Measurements from ENCODE around the gene ZP3. TPM values are rescaled to one million over a fixed set of nuclear protein-coding genes. Genes with fewer than 3 reads are reported as not detected.

ZP3 gene
- total and polyA plus RNA-seq, 10 of the 15 experiments (the other 5 are each of a cell fraction or from before 2014, with no cell fraction given), result 0.39 to 5.1 (median 2.5) TPM

GRCh38 chr7:76390092-76390491 is 34.7 kb upstream of the ZP3 start:
- intact Hi-C loops (cut with micrococcal nuclease; ENCODE audit: unreplicated experiment), result no loop called here
- FAIRE-seq, result no peak
- no peak for ATAC-seq
- Histone ChIP-seq H3K4me2 (ENCODE audit: control insufficient read depth, insufficient read depth) (no peak overlapping the region), H3K4me1 (ENCODE audit: control insufficient read depth, insufficient read depth, low read length) (peaks cover 4% of the 10 kb centered on the region), H2AFZ (ENCODE audit: control insufficient read depth, low read depth, low read length) (no peak overlapping the region), H4K20me1 (ENCODE audit: control insufficient read depth, insufficient read depth) (no peaks in the 10 kb centered on the region), H3K36me3 (ENCODE audit: control insufficient read depth in 2 of 2, insufficient read depth in 2 of 2, low read length in 1 of 2) (no peaks in the 10 kb centered on the region), H3K9ac (ENCODE audit: control insufficient read depth, insufficient read depth, low read length) (no peak overlapping the region), H3K27ac (ENCODE audit: control insufficient read depth, insufficient read depth) (no peak overlapping the region), H3K79me2 (ENCODE audit: control insufficient read depth, insufficient read depth, low read length) (no peaks in the 10 kb centered on the region), H3K4me3 (no peak overlapping the region), H3K27me3 (replicated peaks in 1 of 2; ENCODE audit: control insufficient read depth in 2 of 2, insufficient read depth in 2 of 2, low read length in 1 of 2) (no peaks in the 10 kb centered on the region), H3K9me3 (replicated peaks; ENCODE audit: control insufficient read depth, insufficient read depth, low read length) (no peaks in the 10 kb centered on the region)
- no peak for DNase-seq (ENCODE audit: low read depth, low spot score)
- in situ Hi-C loops (cut with MboI), result no loop called here
- RAD21 ChIA-PET (ENCODE audit: unreplicated experiment), result interaction anchor here (1.0 kb wide), 1 partner anchor 14 kb away, joined by 3 read pairs; no protein-coding TSS in a partner anchor
- 86% methylated on average over 12 of the region's 13 CpGs for WGBS (ENCODE audit: insufficient coverage, insufficient replicate concordance, low lambda C conversion rate, missing lambda C conversion rate)
- CTCF ChIA-PET, result no interaction called here
- POLR2A ChIA-PET, result interaction anchor here (0.9 kb wide), 1 partner anchor 30 kb away, joined by 3 read pairs; no protein-coding TSS in a partner anchor
- SMC1A ChIA-PET (ENCODE audit: uncharacterized antibody, unreplicated experiment), result no interaction called here
- BruUV-seq (replicated peaks), result no TSS peak
- TF ChIP-seq ESRRA (IDR thresholded peaks at IDR 0.05; ENCODE audit: low read length), result no peak
- TF ChIP-seq ZNF207 (IDR thresholded peaks at IDR 0.05; ENCODE audit: borderline replicate concordance), result no peak
- TF ChIP-seq KAT2A (conservative IDR thresholded peaks at IDR 0.05; ENCODE audit: control insufficient read depth, low read depth, low read length), result no peak
- no peak for TF ChIP-seq SKIL (IDR thresholded peaks at IDR 0.05; ENCODE audit: low read depth, poor library complexity, severe bottlenecking)
- TF ChIP-seq, protein P1, sequence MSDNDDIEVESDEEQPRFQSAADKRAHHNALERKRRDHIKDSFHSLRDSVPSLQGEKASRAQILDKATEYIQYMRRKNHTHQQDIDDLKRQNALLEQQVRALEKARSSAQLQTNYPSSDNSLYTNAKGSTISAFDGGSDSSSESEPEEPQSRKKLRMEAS (IDR thresholded peaks at IDR 0.05; ENCODE audit: low read depth, low read length), result no peak
- TF ChIP-seq KDM1A (IDR thresholded peaks at IDR 0.05; ENCODE audit: borderline replicate concordance), result no peak
- TF ChIP-seq BCLAF1 (IDR thresholded peaks at IDR 0.05), result no peak
- TF ChIP-seq, protein P2, sequence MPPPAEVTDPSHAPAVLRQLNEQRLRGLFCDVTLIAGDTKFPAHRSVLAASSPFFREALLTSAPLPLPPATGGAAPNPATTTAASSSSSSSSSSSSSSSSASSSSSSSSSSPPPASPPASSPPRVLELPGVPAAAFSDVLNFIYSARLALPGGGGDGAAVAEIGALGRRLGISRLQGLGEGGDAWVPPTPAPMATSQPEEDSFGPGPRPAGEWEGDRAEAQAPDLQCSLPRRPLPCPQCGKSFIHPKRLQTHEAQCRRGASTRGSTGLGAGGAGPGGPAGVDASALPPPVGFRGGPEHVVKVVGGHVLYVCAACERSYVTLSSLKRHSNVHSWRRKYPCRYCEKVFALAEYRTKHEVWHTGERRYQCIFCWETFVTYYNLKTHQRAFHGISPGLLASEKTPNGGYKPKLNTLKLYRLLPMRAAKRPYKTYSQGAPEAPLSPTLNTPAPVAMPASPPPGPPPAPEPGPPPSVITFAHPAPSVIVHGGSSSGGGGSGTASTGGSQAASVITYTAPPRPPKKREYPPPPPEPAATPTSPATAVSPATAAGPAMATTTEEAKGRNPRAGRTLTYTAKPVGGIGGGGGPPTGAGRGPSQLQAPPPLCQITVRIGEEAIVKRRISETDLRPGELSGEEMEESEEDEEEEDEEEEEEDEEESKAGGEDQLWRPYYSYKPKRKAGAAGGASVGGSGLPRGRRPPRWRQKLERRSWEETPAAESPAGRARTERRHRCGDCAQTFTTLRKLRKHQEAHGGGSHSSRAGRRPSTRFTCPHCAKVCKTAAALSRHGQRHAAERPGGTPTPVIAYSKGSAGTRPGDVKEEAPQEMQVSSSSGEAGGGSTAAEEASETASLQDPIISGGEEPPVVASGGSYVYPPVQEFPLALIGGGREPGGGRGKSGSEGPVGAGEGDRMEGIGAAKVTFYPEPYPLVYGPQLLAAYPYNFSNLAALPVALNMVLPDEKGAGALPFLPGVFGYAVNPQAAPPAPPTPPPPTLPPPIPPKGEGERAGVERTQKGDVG (CRISPR knock-in tag; IDR thresholded peaks at IDR 0.05), result no peak
- no peak for TF ChIP-seq NR2F1 (conservative IDR thresholded peaks at IDR 0.05)
- TF ChIP-seq CREB1 (IDR thresholded peaks at IDR 0.05; ENCODE audit: low read depth), result no peak
- TF ChIP-seq POLR2AphosphoS2 (IDR thresholded peaks at IDR 0.05; ENCODE audit: low read depth, low read length), result no peak
- no peak for TF ChIP-seq GATAD2B (conservative IDR thresholded peaks at IDR 0.05; ENCODE audit: low read depth)
- TF ChIP-seq HCFC1 (IDR thresholded peaks at IDR 0.05; ENCODE audit: low read length), result no peak
- no peak for TF ChIP-seq EZH2 (IDR thresholded peaks at IDR 0.05; ENCODE audit: borderline replicate concordance, control insufficient read depth, low read depth, low read length)
- TF ChIP-seq NR2C1 (IDR thresholded peaks at IDR 0.05), result no peak

All from GM12878 (cell line).